Liver (tissue), 3 donors: ENCODE measurements around the gene RPL39L.

ENCODE experiments used
- ATF3 ChIP-seq: IDR thresholded peaks from 2 replicates; pipeline ENCODE4 v1.6.1; 2016; ENCODE audit warnings: antibody characterized with exemption
- CTCF ChIP-seq: fragments of 150-350 bp; IDR thresholded peaks from 2 replicates; pipeline ENCODE4 v1.5.1; 2017; ENCODE audit warnings: improper control_type of control experiment, low read depth, low read length; ENCODE audit not compliant: missing input control
- EGR1 ChIP-seq, 2 donors: IDR thresholded peaks; 2 replicates each; pipeline ENCODE4 v1.6.1; 2016 to 2018; ENCODE audit warnings: antibody characterized with exemption in 2 of 2, low read depth in 2 of 2
- FOXA1 ChIP-seq: IDR thresholded peaks from 2 replicates; pipeline ENCODE4 v1.6.1; 2016; ENCODE audit warnings: antibody characterized with exemption
- GABPA ChIP-seq, 2 donors: IDR thresholded peaks in 1 of 2; conservative IDR thresholded peaks in 1 of 2; 2 replicates each; pipeline ENCODE4 v1.6.1; 2016; ENCODE audit warnings: antibody characterized with exemption in 2 of 2, mild to moderate bottlenecking in 1 of 2, moderate library complexity in 1 of 2
- HNF4A ChIP-seq, 2 donors: conservative IDR thresholded peaks; 2 replicates each; pipeline ENCODE4 v1.6.1; 2016; ENCODE audit warnings: antibody characterized with exemption in 2 of 2, mild to moderate bottlenecking in 2 of 2
- JUND ChIP-seq, 2 donors: IDR thresholded peaks; 2 replicates each; pipeline ENCODE4 v1.6.1; 2016; ENCODE audit warnings: antibody characterized with exemption in 2 of 2
- MAX ChIP-seq: IDR thresholded peaks from 2 replicates; pipeline ENCODE4 v1.6.1; 2016; ENCODE audit warnings: antibody characterized with exemption
- RAD21 ChIP-seq, 2 donors: IDR thresholded peaks; 2 replicates each; pipeline ENCODE4 v1.6.1; 2016; ENCODE audit warnings: antibody characterized with exemption in 2 of 2, mild to moderate bottlenecking in 2 of 2
- REST ChIP-seq: IDR thresholded peaks from 2 replicates; pipeline ENCODE4 v1.6.1; 2016; ENCODE audit warnings: antibody characterized with exemption, mild to moderate bottlenecking
- SP1 ChIP-seq: IDR thresholded peaks from 2 replicates; pipeline ENCODE4 v1.6.1; 2018; ENCODE audit warnings: antibody characterized with exemption, mild to moderate bottlenecking
- TAF1 ChIP-seq: conservative IDR thresholded peaks from 2 replicates; pipeline ENCODE4 v1.6.1; 2016; ENCODE audit warnings: antibody characterized with exemption, mild to moderate bottlenecking
- YY1 ChIP-seq: IDR thresholded peaks from 2 replicates; pipeline ENCODE4 v1.6.1; 2016; ENCODE audit warnings: antibody characterized with exemption, mild to moderate bottlenecking
- ZBTB33 ChIP-seq: IDR thresholded peaks from 2 replicates; pipeline ENCODE4 v1.6.1; 2016; ENCODE audit warnings: antibody characterized with exemption
- donor health status: healthy.
- donor health status: healthy.

- TF ChIP-seq CTCF = no peak
- no peak for TF ChIP-seq TAF1
- TF ChIP-seq YY1 = no peak
- no peak for TF ChIP-seq MAX
- TF ChIP-seq SP1 = no peak
- TF ChIP-seq REST = no peak
- TF ChIP-seq EGR1 (IDR thresholded peaks at IDR 0.05; ENCODE audit: low read depth in 2 of 2) = no peak
- TF ChIP-seq ATF3 = no peak
- no peak for TF ChIP-seq ZBTB33
- TF ChIP-seq RAD21 (IDR thresholded peaks at IDR 0.05) = peak in 1 of 2 donors; percentile 5
- TF ChIP-seq FOXA1 = no peak
- TF ChIP-seq HNF4A (conservative IDR thresholded peaks at IDR 0.05) = no peak
- TF ChIP-seq GABPA (IDR thresholded peaks at IDR 0.05 in 1 of 2, conservative IDR thresholded peaks at IDR 0.05 in 1 of 2) = no peak
- TF ChIP-seq JUND (IDR thresholded peaks at IDR 0.05) = no peak
Observed at GRCh38 chr3:187150599-187150998, 11.3 kb upstream of the RPL39L start.
